HepG2 (cell line): ENCODE data around the gene PHB1.

ENCODE experiments used
- FOSL1 ChIP-seq: sonication (generic); formaldehyde crosslinking; IDR thresholded peaks from 2 replicates; pipeline ENCODE4 v1.9.0; 2021; ENCODE audit warnings: missing genetic modification reagents, borderline replicate concordance
- FOXM1 ChIP-seq: sonication (generic); formaldehyde crosslinking; IDR thresholded peaks from 2 replicates; pipeline ENCODE4 v1.5.0; 2020; ENCODE audit warnings: missing genetic modification reagents
- JUND ChIP-seq: sonication (generic); formaldehyde crosslinking; IDR thresholded peaks from 2 replicates; pipeline ENCODE4 v1.8.0; 2022; ENCODE audit warnings: mild to moderate bottlenecking, missing genetic modification reagents
- MAFK ChIP-seq, 2 experiments: IDR thresholded peaks in 1 of 2; conservative IDR thresholded peaks in 1 of 2; 2 replicates each; pipeline ENCODE4 v1.6.1; 2011; ENCODE audit warnings: improper control_type of control experiment in 2 of 2, low read length in 2 of 2
- PHF8 ChIP-seq: sonication (generic); formaldehyde crosslinking; IDR thresholded peaks from 2 replicates; pipeline ENCODE4 v1.5.0; 2020; ENCODE audit warnings: missing genetic modification reagents
- POLR2A ChIP-seq, 2 experiments: IDR thresholded peaks; 2 replicates each; pipeline ENCODE4 v1.6.1; 2011; ENCODE audit warnings: low read depth in 2 of 2, low read length in 2 of 2, mild to moderate bottlenecking in 1 of 2, moderate library complexity in 1 of 2; ENCODE audit not compliant: insufficient read depth in 1 of 2
- RFX1 ChIP-seq: fragments of 450-650 bp; IDR thresholded peaks from 2 replicates; pipeline ENCODE4 v1.6.1; 2017
- TCF7 ChIP-seq: sonication (generic); IDR thresholded peaks from 2 replicates; pipeline ENCODE4 v1.6.1; 2016; ENCODE audit warnings: antibody characterized with exemption, low read depth
- ZBTB7B ChIP-seq: sonication (generic); formaldehyde crosslinking; IDR thresholded peaks from 2 replicates; pipeline ENCODE4 v1.4.0; 2020; ENCODE audit warnings: missing genetic modification reagents
- ZC3H13 ChIP-seq: sonication (generic); formaldehyde crosslinking; IDR thresholded peaks from 2 replicates; pipeline ENCODE4 v1.8.1; 2023; ENCODE audit warnings: mild to moderate bottlenecking, missing genetic modification reagents, moderate library complexity
- ZNF552 ChIP-seq: sonication (generic); formaldehyde crosslinking; IDR thresholded peaks from 2 replicates; pipeline ENCODE4 v1.9.0; 2022; ENCODE audit warnings: missing genetic modification reagents, mild to moderate bottlenecking, borderline replicate concordance
- TF ChIP-seq, protein P1 (sequence below), 2 experiments: IDR thresholded peaks; 2 replicates each; pipeline ENCODE4 v1.6.1; 2011 to 2012; ENCODE audit warnings: low read length in 2 of 2, borderline replicate concordance in 1 of 2, low read depth in 1 of 2, mild to moderate bottlenecking in 1 of 2, moderate library complexity in 1 of 2
- TF ChIP-seq, protein P2 (sequence below): sonication (generic); formaldehyde crosslinking; IDR thresholded peaks from 2 replicates; pipeline ENCODE4 v1.4.0; 2020; ENCODE audit warnings: missing genetic modification reagents

DNA sequence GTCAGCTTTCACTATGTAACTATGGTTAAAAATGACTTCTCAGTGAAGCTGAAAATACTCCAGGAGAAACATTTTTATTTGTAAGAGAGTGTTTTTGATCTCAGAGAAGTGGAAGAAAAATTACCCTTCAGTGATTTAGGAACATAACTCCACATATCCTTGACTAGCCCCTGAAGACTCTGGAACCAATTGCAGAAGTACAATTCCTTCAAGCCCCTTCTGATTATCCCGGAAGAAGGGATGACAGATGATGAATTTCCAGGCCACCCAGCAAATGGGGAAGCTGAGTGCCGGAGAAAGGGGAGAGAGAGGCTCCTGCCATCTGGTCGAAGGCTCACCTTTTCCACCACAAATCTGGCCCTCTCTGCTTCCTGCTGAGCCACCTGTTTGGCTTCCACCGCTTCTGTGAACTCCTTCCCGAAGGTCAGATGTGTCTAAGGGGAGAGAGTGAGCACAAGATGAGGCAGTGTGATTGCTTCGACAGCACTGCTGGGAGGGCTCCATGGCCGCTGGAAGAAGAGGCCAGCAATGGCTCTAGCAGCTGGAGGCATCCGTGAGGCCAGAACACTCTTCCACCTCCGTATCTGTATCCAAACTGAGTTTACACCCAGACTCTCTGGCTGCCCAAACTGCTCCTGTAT is 8.1 kb downstream of the PHB1 start:
- TF ChIP-seq RFX1 (no peak), FOXM1 (CRISPR knock-in tag) (no peak), POLR2A (IDR thresholded peaks at IDR 0.05; ENCODE audit: insufficient read depth in 1 of 2, low read depth in 2 of 2, low read length in 2 of 2) (no peak), MAFK (conservative IDR thresholded peaks at IDR 0.05 in 1 of 2, IDR thresholded peaks at IDR 0.05 in 1 of 2; ENCODE audit: low read length in 2 of 2) (no peak), ZBTB7B (CRISPR knock-in tag) (no peak), JUND (no peak), PHF8 (no peak), ZC3H13 (no peak), TCF7 (no peak), ZNF552 (no peak), FOSL1 (CRISPR knock-in tag) (no peak)
- TF ChIP-seq, protein P1, sequence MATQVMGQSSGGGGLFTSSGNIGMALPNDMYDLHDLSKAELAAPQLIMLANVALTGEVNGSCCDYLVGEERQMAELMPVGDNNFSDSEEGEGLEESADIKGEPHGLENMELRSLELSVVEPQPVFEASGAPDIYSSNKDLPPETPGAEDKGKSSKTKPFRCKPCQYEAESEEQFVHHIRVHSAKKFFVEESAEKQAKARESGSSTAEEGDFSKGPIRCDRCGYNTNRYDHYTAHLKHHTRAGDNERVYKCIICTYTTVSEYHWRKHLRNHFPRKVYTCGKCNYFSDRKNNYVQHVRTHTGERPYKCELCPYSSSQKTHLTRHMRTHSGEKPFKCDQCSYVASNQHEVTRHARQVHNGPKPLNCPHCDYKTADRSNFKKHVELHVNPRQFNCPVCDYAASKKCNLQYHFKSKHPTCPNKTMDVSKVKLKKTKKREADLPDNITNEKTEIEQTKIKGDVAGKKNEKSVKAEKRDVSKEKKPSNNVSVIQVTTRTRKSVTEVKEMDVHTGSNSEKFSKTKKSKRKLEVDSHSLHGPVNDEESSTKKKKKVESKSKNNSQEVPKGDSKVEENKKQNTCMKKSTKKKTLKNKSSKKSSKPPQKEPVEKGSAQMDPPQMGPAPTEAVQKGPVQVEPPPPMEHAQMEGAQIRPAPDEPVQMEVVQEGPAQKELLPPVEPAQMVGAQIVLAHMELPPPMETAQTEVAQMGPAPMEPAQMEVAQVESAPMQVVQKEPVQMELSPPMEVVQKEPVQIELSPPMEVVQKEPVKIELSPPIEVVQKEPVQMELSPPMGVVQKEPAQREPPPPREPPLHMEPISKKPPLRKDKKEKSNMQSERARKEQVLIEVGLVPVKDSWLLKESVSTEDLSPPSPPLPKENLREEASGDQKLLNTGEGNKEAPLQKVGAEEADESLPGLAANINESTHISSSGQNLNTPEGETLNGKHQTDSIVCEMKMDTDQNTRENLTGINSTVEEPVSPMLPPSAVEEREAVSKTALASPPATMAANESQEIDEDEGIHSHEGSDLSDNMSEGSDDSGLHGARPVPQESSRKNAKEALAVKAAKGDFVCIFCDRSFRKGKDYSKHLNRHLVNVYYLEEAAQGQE (IDR thresholded peaks at IDR 0.05; ENCODE audit: borderline replicate concordance in 1 of 2, low read depth in 1 of 2, low read length in 2 of 2): no peak
- TF ChIP-seq, protein P2, sequence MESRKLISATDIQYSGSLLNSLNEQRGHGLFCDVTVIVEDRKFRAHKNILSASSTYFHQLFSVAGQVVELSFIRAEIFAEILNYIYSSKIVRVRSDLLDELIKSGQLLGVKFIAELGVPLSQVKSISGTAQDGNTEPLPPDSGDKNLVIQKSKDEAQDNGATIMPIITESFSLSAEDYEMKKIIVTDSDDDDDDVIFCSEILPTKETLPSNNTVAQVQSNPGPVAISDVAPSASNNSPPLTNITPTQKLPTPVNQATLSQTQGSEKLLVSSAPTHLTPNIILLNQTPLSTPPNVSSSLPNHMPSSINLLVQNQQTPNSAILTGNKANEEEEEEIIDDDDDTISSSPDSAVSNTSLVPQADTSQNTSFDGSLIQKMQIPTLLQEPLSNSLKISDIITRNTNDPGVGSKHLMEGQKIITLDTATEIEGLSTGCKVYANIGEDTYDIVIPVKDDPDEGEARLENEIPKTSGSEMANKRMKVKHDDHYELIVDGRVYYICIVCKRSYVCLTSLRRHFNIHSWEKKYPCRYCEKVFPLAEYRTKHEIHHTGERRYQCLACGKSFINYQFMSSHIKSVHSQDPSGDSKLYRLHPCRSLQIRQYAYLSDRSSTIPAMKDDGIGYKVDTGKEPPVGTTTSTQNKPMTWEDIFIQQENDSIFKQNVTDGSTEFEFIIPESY: no peak
